Neural crest cell (in vitro differentiated cells): ENCODE results near the gene RPP25L. TPM values are rescaled to one million over a fixed set of nuclear protein-coding genes. Genes with fewer than 3 reads are reported as not detected.

Experiments used
- DNase-seq: peaks from one replicate; pipeline ENCODE4 v3.0.0; 2021; ENCODE audit warnings: low read depth, mixed read lengths, low spot score
- H3K27ac Mint-ChIP-seq: one replicate; pipeline ENCODE4 v1.8.0; 2021; ENCODE audit warnings: mild to moderate bottlenecking, mixed read lengths; ENCODE audit not compliant: unreplicated experiment
- H3K27me3 Mint-ChIP-seq: 2 replicates; pipeline ENCODE4 v1.8.0; 2021; ENCODE audit warnings: low read depth, mild to moderate bottlenecking, mixed read lengths
- H3K36me3 Mint-ChIP-seq: 2 replicates; pipeline ENCODE4 v1.8.0; 2021; ENCODE audit warnings: low read depth, mild to moderate bottlenecking, mixed read lengths
- H3K4me1 Mint-ChIP-seq: 2 replicates; pipeline ENCODE4 v1.8.0; 2021; ENCODE audit warnings: mixed read lengths
- H3K4me3 Mint-ChIP-seq: one replicate; pipeline ENCODE4 v1.8.0; 2021; ENCODE audit warnings: mild to moderate bottlenecking, mixed read lengths
- H3K9me3 Mint-ChIP-seq: 2 replicates; pipeline ENCODE4 v1.8.0; 2021; ENCODE audit warnings: mixed read lengths
- CTCF ChIP-seq: fragments of 200-600 bp; sonication (generic); conservative IDR thresholded peaks from 2 replicates; pipeline ENCODE4 v1.5.0; 2021; ENCODE audit warnings: antibody characterized with exemption, mild to moderate bottlenecking
- total RNA-seq: library from RNA; stranded (reverse); gene quantifications from 2 replicates; pipeline ENCODE4 v1.2.1, GENCODE V29; 2021

Gene RPP25L
- total RNA-seq, 1 donor from 2014 or later = 22.7 TPM

- peak; percentile 90 for TF ChIP-seq CTCF
- no peaks in the 10 kb centered on the region for H3K36me3 Mint-ChIP-seq
- no peaks in the 10 kb centered on the region for H3K27me3 Mint-ChIP-seq
- H3K4me1 Mint-ChIP-seq = peaks cover 27% of the 10 kb centered on the region
- DNase-seq = peak; percentile 81
- no peaks in the 10 kb centered on the region for H3K9me3 Mint-ChIP-seq
- H3K27ac Mint-ChIP-seq = peak overlapping the region; percentile 78
- peak overlapping the region; percentile 94 for H3K4me3 Mint-ChIP-seq
These were observed 992 bp upstream of the RPP25L start for GRCh38 chr9:34612788-34613390.

- Mint-ChIP-seq H3K36me3 (no peaks in the 10 kb centered on the region), H3K9me3 (no peaks in the 10 kb centered on the region), H3K27me3 (no peaks in the 10 kb centered on the region), H3K27ac (peak overlapping the region; percentile 96), H3K4me3 (peak overlapping the region; percentile 94), H3K4me1 (peaks cover 27% of the 10 kb centered on the region)
- no peak for DNase-seq
- no peak for TF ChIP-seq CTCF
These were observed 566 bp downstream of the RPP25L start for GRCh38 chr9:34611251-34611810.

GRCh38 chr9:34610434-34611206 lies 1.3 kb downstream of the RPP25L start:
- peak overlapping the region; percentile 94 for H3K4me3 Mint-ChIP-seq
- TF ChIP-seq CTCF = no peak
- H3K4me1 Mint-ChIP-seq = peaks cover 27% of the 10 kb centered on the region
- no peak overlapping the region for H3K27ac Mint-ChIP-seq
- no peaks in the 10 kb centered on the region for H3K36me3 Mint-ChIP-seq
- no peak for DNase-seq
- no peaks in the 10 kb centered on the region for H3K9me3 Mint-ChIP-seq
- no peaks in the 10 kb centered on the region for H3K27me3 Mint-ChIP-seq

- H3K9me3 Mint-ChIP-seq = no peaks in the 10 kb centered on the region
- H3K4me1 Mint-ChIP-seq = peaks cover 18% of the 10 kb centered on the region
- DNase-seq = no peak
- H3K27me3 Mint-ChIP-seq = peaks cover 9% of the 10 kb centered on the region
- H3K27ac Mint-ChIP-seq = no peak overlapping the region
- no peaks in the 10 kb centered on the region for H3K36me3 Mint-ChIP-seq
- no peak overlapping the region for H3K4me3 Mint-ChIP-seq
- no peak for TF ChIP-seq CTCF
These were observed 4.6 kb downstream of the RPP25L start for GRCh38 chr9:34607331-34607730.

GRCh38 chr9:34606905-34607304 lies 5.0 kb downstream of the RPP25L start:
- Mint-ChIP-seq H3K27me3 (peaks cover 9% of the 10 kb centered on the region), H3K4me1 (peaks cover 15% of the 10 kb centered on the region), H3K36me3 (no peaks in the 10 kb centered on the region), H3K27ac (no peak overlapping the region), H3K4me3 (no peak overlapping the region), H3K9me3 (no peaks in the 10 kb centered on the region)
- DNase-seq = no peak
- TF ChIP-seq CTCF = no peak
